ENCODE data around the gene TMEM143.

DNA sequence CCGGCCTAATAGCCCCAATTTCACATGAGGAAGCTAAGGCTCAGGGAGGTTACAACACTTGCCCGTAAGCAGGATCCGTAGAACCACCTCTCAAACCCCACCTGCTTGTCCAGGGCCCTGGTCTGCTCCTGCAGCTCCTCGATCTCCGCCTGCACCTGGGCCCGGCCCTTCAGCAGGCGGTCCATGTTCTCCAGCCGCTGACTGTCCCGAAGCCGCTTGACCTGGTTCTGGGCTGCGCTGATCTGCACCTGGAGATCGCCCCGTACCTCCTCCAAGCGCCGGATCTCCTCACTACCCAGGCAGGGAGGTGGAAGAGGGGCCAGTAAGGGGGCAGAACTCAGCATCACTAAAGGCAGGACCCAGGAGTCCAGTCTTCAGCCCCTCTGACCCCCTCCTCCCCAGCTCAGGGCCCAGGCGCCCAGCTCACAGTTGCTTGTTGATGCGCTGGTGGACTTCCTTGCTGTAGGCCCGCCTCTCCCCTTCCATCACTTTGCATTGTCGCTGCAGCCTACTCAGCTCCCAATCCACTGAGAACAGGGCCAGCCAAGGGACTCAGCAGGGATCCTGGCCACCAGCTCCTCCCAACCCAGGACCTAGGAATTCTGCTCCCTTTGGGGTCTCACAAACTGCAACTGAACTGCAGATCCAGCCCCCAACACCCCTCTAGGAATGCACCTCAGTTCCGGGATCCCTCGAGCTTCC, 45.3 kb downstream of the TMEM143 start:
- TF ChIP-seq, protein P1, sequence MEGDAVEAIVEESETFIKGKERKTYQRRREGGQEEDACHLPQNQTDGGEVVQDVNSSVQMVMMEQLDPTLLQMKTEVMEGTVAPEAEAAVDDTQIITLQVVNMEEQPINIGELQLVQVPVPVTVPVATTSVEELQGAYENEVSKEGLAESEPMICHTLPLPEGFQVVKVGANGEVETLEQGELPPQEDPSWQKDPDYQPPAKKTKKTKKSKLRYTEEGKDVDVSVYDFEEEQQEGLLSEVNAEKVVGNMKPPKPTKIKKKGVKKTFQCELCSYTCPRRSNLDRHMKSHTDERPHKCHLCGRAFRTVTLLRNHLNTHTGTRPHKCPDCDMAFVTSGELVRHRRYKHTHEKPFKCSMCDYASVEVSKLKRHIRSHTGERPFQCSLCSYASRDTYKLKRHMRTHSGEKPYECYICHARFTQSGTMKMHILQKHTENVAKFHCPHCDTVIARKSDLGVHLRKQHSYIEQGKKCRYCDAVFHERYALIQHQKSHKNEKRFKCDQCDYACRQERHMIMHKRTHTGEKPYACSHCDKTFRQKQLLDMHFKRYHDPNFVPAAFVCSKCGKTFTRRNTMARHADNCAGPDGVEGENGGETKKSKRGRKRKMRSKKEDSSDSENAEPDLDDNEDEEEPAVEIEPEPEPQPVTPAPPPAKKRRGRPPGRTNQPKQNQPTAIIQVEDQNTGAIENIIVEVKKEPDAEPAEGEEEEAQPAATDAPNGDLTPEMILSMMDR (IDR thresholded peaks at IDR 0.05 in 8 of 11, conservative IDR thresholded peaks at IDR 0.05 in 3 of 11), result no peak
- TF ChIP-seq POLR2A (IDR thresholded peaks at IDR 0.05), result no peak
